COLO829 (cell line): Measurements from ENCODE around the gene UBA1.

ENCODE experiments used
- DNase-seq: peaks from one replicate; pipeline ENCODE4 v3.0.0; 2012; ENCODE audit warnings: low spot score

The UBA1 gene

DNA sequence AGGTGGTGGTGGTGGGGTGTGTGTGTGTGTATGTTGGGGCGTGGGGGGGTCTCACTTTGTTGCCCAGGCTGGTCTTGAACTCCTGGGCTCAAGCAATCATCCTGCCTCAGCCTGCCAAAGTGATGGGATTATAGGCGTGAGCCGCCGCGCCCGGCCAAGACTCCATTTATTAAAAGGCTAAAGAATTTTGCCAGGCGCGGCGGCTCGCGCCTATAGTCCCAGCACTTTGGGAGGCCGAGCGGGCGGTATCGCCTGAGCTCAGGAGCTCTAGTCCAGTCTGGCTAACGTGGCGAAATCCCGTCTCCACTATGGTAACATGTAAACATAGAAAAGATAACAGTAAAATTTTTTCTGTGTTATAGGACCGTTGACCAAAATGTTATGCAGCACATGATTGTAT, 3.7 kb upstream of the UBA1 start:
- no peak for DNase-seq

DNA sequence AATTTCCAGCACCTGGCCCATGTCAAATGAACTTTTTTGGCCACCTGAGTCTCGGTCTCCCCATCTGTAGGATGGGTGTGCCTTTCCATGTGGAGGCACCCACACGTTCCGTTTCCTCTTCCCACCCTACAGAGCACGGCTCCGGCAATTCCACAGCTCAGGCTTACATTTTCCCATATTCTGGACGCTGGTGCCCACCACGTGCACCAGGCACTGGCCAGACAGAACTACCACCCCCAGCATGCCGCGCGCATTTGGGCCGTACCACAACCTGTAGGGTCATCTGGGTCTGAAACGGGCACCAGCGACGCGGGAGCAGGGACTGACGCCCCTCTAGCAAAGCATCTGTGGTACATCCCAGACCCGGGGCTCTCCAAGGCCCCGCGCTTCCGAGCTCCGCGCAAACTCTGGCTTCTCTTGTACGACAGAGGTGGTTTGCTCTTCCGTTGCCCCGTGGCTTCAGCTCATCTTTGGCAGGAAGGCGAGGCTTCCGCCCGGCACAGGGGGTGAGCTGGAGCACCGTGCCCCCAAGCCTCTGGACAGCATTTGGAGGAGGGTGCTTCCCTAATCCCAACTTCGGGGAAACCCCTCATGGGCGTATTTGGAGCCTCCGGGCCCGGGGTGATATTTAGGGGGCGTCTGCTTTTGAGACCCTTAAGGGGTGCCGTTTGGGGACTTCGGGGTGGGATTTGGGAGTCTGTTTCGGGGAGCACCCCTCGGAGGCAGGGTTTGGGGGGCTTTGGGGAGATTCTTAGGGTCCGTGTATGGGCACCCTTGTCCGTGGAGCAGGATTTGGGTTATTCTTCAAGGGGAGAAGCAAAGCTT, 3.0 kb upstream of the UBA1 start:
- peak; percentile 80 for DNase-seq

GRCh38 chrX:47191331-47191730, 2.3 kb upstream of the UBA1 start:
- no peak for DNase-seq

DNA sequence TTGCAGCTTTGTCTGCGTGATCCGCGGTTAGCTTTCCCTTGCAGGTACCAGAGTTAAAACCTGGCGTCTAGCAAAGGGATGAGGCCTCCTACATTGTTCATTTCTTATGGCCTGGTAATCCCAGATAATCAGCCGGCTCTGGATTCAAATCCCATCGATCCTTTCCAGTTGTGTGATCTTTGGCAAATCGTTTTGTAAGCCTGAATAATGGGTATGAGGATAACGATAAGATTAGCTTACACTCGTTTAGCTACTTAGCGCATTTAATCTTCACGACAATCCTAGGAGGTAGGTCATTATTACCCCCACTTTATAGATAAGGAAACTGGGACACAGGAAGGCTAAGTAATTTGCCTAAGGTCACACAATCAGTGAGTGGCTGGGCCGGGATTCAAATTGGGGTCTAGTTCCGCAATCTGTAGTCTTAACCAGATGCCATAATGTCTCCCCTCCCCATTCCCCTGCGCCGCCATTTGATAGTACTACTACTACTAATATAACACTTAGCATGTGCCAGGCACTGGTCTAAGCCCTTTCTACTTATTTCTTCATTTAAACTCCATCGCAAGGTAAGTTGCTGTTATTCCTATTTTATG, 1.7 kb upstream of the UBA1 start:
- no peak for DNase-seq

DNA sequence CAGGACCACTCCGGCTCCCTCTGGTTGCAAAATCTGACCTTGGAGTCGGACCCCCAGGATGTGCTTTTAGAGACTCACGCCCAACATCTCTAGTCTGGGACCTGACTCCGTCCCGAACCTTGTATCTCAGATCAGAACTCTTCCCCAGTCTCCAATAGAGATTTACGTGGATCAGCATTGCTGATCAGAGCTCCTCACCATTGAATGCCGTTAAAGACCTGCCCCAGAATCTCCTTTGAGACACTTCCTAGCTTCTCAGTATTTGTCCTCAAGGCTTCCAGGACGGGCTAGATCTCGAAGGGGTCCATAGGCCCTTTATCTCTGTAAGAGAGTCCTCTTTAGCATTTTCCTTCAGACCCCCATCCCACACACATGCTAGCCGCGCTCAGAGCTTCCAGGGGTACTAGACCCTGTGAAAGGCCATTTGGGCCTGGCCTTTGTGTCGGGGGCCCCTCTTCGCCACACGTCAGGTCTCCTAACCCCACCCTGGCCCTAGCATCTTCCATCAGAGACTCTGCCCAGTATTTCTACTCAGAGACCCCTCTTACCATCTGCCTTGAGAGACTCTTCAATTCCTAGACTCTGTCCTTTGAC, 662 bp downstream of the UBA1 start:
- DNase-seq, result no peak

GRCh38 chrX:47196098-47196497, 2.5 kb downstream of the UBA1 start:
- no peak for DNase-seq

DNA sequence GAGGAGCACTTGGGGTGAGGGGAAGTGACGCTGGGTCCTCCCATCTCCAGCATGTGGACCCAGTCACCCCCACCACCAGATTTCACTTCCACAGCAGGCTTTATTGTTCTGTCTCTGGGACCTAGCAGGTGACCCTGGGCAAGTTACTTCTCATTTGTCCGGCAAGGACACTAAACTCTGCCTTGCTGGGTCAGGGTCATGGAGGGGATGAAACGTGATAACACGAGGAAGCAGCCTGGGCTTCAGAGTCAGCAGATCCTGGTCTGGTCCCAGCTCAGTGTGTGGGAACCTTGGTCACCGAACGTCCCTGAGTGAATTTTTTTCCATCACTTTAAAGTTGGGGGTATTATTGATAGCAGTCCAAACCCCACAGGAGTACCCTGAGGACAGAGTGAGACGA, 3.9 kb downstream of the UBA1 start:
- no peak for DNase-seq

DNA sequence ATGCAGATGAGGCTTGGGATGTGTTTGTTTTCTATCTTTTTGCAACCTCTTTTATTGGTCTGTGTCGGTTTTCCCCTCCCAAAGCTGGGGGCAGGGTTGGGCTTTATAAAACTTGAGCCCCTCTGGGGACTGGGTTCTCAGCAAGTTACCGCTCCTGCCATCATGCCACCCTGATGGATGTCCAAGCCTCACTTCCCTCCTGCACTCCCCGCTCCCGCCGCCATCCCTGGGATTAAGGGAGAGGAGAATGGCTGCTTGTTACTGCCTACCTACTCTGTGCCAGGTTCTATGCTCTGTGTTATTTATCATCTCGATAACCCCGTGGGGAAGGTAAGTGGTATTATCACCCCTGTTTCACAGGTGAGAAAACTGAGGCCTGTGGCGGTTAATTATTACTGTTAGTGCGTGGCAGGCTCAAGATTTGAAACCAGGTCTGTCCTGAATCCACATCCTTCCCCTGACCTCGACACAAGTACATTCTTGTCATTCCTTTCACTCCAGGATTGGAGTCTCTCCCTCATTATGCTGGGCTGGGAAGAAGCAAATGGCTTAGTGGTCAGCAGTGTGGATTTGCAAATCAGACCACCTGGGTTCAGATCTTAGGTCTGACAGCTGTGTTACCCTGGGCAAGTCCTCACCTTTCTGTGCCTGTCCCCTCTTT, 4.5 kb downstream of the UBA1 start:
- no peak for DNase-seq

DNA sequence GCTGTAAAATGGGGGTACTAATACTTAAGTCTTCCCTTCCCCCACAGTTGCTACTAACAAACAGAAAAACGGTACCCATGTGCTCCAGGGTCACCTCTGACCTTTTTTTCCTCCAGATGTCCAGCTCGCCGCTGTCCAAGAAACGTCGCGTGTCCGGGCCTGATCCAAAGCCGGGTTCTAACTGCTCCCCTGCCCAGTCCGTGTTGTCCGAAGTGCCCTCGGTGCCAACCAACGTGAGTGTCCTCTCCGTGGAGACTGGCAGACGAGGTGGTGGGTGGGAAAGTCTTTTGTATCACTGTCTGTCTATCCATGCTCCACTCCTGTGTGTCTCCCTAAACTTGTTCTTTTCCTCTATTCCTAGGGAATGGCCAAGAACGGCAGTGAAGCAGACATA, 5.1 kb downstream of the UBA1 start:
- DNase-seq, result no peak

DNA sequence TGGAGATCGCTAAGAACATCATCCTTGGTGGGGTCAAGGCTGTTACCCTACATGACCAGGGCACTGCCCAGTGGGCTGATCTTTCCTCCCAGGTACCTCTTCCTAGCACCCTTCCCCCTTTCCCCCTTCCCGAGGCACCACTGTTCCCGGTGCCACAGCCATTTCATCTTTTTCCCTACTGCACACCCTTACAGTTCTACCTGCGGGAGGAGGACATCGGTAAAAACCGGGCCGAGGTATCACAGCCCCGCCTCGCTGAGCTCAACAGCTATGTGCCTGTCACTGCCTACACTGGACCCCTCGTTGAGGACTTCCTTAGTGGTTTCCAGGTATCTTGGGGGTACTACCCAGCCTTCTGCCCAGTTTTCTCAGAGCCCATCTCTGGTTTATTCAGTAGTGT, 5.7 kb downstream of the UBA1 start:
- no peak for DNase-seq

DNA sequence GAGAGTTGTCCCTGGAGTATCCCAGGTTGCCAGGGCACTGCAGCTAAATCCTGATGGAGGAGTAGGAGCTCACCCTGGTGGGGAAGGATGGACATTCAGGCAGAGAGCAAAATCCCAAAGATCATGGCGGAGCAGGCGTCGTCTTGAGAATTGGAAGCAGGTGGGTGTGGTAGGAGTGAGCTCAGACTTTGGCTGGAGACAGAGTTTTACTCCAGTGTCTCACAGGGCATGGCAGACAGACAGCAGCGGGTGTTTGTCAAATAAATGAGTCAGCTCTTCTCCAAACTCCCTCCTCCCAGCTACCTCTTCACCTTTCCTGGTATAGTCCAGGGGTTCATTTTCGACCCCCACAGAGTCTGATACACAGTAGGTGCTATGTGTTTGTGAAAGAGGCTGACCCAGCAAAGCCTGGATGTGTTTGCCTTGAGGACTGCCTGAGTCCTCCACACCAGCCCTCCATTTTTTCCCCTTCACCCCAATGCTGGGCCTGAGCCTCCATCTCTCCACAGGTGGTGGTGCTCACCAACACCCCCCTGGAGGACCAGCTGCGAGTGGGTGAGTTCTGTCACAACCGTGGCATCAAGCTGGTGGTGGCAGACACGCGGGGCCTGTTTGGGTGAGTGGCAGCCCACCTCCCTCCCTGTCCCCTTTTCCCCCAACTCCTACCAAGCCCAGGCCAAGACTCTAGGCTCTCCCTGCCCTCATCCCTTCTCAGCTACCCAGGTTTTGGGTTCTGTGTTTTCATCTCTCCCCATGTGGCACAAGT, 6.9 kb downstream of the UBA1 start:
- DNase-seq, result no peak

GRCh38 chrX:47201345-47201944, 7.8 kb downstream of the UBA1 start:
- DNase-seq, result no peak

DNA sequence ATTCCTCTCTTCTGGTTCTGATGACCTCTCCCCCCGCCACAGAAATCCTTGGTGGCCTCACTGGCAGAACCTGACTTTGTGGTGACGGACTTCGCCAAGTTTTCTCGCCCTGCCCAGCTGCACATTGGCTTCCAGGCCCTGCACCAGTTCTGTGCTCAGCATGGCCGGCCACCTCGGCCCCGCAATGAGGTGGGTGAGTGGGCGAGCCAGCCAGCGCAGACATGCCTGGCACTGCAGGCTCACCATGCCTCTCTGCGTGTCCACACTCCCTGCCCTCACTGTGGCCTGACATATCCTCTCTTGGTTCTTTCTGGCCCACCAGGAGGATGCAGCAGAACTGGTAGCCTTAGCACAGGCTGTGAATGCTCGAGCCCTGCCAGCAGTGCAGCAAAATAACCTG, 8.7 kb downstream of the UBA1 start:
- no peak for DNase-seq

DNA sequence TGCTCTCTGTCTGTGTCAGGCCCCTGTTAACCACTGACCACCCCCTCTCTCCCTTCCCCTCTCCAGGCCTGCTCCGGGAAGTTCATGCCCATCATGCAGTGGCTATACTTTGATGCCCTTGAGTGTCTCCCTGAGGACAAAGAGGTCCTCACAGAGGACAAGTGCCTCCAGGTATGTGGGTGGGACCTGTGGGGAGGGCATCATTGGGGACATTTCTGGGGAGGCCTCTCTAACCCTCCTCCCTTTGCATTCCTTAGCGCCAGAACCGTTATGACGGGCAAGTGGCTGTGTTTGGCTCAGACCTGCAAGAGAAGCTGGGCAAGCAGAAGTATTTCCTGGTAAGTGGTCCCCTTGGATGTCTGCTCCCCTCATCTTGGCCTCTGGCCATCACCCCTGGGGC, 9.2 kb downstream of the UBA1 start:
- DNase-seq, result no peak

DNA sequence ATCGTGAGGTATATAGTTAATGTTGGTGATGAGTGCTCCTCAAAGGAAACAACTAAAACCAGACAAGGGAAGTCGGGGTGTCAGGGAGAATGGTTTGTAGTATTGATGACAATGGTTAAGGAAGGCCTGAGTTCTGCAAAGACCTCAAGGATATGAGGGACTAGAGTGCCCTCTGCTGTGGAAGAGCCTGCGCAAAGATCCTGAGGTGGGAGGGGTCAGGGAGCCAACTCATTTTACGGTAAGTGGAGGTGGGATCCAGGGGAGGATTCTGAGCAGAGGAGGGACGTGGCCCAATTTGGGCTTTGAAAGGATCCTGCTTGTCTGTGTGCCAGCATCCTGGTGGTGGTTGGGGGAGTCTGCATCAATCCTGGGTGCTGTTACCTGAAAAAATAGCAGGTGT, 11.3 kb downstream of the UBA1 start:
- no peak for DNase-seq

- DNase-seq, result no peak
Observed at GRCh38 chrX:47206316-47206715, 12.7 kb downstream of the UBA1 start.

GRCh38 chrX:47208108-47208507, 14.5 kb downstream of the UBA1 start:
- no peak for DNase-seq

- DNase-seq, result no peak
Observed at GRCh38 chrX:47209508-47210238, 16.0 kb downstream of the UBA1 start.

DNA sequence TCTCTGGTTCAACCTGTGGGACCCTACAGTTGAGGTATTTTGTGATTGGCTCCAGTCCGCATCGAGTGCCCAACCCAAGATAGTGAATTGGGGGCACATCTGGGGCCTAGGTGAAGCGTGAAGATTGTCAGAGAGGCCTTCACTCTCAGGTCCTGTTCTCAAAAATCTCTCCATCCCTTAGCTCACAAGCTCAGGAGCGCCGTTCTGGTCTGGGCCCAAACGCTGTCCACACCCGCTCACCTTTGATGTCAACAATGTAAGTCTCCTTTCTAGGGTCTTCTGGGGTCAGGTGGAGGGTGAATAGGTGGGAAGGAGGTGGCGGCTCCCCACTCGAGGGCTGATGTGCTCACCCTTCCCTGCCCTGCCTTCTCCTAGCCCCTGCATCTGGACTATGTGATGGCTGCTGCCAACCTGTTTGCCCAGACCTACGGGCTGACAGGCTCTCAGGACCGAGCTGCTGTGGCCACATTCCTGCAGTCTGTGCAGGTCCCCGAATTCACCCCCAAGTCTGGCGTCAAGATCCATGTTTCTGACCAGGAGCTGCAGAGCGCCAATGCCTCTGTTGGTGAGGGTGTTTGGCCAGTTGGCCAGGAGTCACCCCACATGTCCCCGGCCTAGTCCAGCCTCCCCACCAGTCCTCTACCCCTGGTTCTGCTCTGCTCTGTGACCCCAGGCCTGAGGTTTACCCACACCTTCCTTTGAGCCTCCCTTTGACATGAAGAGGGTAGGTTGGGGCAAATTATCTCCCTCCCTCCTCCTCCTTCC, 17.2 kb downstream of the UBA1 start:
- DNase-seq, result no peak
